Measurements from ENCODE around the gene CIB2.
A peak's percentile ranks its signal among the peaks of the same experiment; 100 is the strongest.

CIB2 gene

DNA sequence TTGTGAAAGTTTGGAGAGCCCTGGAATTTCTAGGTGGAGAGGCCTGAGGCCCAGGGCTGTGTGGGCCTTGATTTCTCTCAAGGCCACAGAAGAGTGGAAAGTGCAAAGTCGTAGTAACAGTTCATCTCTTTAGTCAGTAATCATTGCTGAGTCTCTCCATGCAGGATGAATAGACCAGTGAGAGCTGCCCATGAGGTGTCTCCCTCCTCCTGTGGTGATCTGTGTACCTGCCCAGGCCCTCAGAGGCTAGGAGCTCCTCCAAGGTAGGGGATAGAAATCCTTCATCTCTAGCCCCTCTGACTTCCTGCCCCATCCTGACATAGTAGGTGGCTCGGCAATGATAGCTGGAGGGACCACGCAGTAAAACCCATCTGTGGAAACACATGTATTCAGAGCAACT, 11.1 kb upstream of the CIB2 start:
- TF ChIP-seq, protein P1, sequence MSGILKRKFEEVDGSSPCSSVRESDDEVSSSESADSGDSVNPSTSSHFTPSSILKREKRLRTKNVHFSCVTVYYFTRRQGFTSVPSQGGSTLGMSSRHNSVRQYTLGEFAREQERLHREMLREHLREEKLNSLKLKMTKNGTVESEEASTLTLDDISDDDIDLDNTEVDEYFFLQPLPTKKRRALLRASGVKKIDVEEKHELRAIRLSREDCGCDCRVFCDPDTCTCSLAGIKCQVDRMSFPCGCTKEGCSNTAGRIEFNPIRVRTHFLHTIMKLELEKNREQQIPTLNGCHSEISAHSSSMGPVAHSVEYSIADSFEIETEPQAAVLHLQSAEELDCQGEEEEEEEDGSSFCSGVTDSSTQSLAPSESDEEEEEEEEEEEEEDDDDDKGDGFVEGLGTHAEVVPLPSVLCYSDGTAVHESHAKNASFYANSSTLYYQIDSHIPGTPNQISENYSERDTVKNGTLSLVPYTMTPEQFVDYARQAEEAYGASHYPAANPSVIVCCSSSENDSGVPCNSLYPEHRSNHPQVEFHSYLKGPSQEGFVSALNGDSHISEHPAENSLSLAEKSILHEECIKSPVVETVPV (CRISPR knock-in tag; IDR thresholded peaks at IDR 0.05), result no peak
- TF ChIP-seq ZFP30 (CRISPR knock-in tag; IDR thresholded peaks at IDR 0.05) (no peak), ZNF70 (CRISPR knock-in tag; IDR thresholded peaks at IDR 0.05) (no peak), ISL1 (CRISPR knock-in tag; IDR thresholded peaks at IDR 0.05) (no peak), TOX (CRISPR knock-in tag; IDR thresholded peaks at IDR 0.05; ENCODE audit: borderline replicate concordance) (no peak), TCF4 (CRISPR knock-in tag; IDR thresholded peaks at IDR 0.05; ENCODE audit: borderline replicate concordance) (no peak), SNAI2 (CRISPR knock-in tag; IDR thresholded peaks at IDR 0.05) (no peak)
- no peak for ATAC-seq

DNA sequence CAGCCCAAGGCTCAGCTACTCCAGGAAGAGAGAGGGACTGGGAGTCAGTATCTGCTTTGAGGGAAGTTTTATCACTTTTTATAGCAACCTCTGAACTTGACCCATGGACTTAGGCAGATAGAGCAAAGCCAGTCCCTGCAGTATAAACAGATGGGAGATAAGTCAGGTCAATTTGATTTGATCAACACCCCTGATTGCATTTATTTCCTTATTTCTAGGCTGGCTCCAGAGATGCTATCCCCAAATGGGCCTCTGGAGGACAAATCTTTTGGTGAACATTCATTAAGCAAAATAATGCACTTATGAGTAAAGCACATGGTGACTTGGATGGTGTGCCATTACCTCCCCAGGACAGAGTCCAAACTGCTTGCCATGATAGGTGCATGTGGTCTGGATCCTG, 9.0 kb upstream of the CIB2 start:
- ATAC-seq, result no peak
- TF ChIP-seq TCF4 (CRISPR knock-in tag; IDR thresholded peaks at IDR 0.05; ENCODE audit: borderline replicate concordance), result peak; percentile 32; the same call in 1 of the 2 replicates
- no peak for TF ChIP-seq ZNF8 (CRISPR knock-in tag; IDR thresholded peaks at IDR 0.05)

DNA sequence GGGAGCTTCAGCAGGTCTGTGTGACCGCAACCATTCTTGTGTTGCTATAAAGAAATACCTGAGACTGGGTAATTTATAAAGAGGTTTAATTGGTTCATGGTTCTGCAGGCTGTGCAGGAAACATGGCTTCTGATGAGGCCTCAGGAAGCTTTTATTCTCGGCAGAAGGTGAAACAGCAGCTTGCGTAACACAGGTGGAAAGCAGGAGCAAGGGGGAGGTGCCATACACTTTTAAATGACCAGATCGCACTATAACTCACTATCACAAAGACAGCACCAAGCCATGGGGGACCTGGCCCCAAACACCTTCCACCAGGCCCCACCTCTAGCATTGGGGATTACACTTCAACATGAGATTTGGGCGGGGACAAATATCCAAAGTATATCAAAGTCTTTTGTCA, 8.3 kb upstream of the CIB2 start:
- ATAC-seq, result no peak
- TF ChIP-seq GLIS3 (CRISPR knock-in tag; IDR thresholded peaks at IDR 0.05) (no peak), ISL1 (CRISPR knock-in tag; IDR thresholded peaks at IDR 0.05) (no peak), CSDC2 (CRISPR knock-in tag; IDR thresholded peaks at IDR 0.05) (no peak), TCF4 (CRISPR knock-in tag; IDR thresholded peaks at IDR 0.05; ENCODE audit: borderline replicate concordance) (no peak), TOX (CRISPR knock-in tag; IDR thresholded peaks at IDR 0.05; ENCODE audit: borderline replicate concordance) (no peak), ZC3H10 (CRISPR knock-in tag; IDR thresholded peaks at IDR 0.05) (no peak), ARNTL (CRISPR knock-in tag; IDR thresholded peaks at IDR 0.05; ENCODE audit: borderline replicate concordance, low read depth) (no peak), BACH2 (CRISPR knock-in tag; IDR thresholded peaks at IDR 0.05; ENCODE audit: borderline replicate concordance) (no peak), ZFP3 (CRISPR knock-in tag; IDR thresholded peaks at IDR 0.05) (no peak), ZFP30 (CRISPR knock-in tag; IDR thresholded peaks at IDR 0.05) (no peak), PPARA (CRISPR knock-in tag; IDR thresholded peaks at IDR 0.05; ENCODE audit: borderline replicate concordance) (no peak), ZNF8 (CRISPR knock-in tag; IDR thresholded peaks at IDR 0.05) (no peak), SNAI2 (CRISPR knock-in tag; IDR thresholded peaks at IDR 0.05) (no peak), ZNF565 (CRISPR knock-in tag; conservative IDR thresholded peaks at IDR 0.05; ENCODE audit: low read depth) (no peak)
- TF ChIP-seq, protein P1 (CRISPR knock-in tag; IDR thresholded peaks at IDR 0.05), result no peak
- TF ChIP-seq, protein P2, sequence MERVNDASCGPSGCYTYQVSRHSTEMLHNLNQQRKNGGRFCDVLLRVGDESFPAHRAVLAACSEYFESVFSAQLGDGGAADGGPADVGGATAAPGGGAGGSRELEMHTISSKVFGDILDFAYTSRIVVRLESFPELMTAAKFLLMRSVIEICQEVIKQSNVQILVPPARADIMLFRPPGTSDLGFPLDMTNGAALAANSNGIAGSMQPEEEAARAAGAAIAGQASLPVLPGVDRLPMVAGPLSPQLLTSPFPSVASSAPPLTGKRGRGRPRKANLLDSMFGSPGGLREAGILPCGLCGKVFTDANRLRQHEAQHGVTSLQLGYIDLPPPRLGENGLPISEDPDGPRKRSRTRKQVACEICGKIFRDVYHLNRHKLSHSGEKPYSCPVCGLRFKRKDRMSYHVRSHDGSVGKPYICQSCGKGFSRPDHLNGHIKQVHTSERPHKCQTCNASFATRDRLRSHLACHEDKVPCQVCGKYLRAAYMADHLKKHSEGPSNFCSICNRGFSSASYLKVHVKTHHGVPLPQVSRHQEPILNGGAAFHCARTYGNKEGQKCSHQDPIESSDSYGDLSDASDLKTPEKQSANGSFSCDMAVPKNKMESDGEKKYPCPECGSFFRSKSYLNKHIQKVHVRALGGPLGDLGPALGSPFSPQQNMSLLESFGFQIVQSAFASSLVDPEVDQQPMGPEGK (CRISPR knock-in tag; IDR thresholded peaks at IDR 0.05; ENCODE audit: borderline replicate concordance), result no peak
- TF ChIP-seq, protein P3, sequence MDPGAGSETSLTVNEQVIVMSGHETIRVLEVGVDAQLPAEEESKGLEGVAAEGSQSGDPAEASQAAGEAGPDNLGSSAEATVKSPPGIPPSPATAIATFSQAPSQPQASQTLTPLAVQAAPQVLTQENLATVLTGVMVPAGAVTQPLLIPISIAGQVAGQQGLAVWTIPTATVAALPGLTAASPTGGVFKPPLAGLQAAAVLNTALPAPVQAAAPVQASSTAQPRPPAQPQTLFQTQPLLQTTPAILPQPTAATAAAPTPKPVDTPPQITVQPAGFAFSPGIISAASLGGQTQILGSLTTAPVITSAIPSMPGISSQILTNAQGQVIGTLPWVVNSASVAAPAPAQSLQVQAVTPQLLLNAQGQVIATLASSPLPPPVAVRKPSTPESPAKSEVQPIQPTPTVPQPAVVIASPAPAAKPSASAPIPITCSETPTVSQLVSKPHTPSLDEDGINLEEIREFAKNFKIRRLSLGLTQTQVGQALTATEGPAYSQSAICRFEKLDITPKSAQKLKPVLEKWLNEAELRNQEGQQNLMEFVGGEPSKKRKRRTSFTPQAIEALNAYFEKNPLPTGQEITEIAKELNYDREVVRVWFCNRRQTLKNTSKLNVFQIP (CRISPR knock-in tag; IDR thresholded peaks at IDR 0.05; ENCODE audit: borderline replicate concordance, low read depth), result no peak
- TF ChIP-seq, protein P4, sequence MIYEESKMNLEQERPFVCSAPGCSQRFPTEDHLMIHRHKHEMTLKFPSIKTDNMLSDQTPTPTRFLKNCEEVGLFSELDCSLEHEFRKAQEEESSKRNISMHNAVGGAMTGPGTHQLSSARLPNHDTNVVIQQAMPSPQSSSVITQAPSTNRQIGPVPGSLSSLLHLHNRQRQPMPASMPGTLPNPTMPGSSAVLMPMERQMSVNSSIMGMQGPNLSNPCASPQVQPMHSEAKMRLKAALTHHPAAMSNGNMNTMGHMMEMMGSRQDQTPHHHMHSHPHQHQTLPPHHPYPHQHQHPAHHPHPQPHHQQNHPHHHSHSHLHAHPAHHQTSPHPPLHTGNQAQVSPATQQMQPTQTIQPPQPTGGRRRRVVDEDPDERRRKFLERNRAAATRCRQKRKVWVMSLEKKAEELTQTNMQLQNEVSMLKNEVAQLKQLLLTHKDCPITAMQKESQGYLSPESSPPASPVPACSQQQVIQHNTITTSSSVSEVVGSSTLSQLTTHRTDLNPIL (CRISPR knock-in tag; IDR thresholded peaks at IDR 0.05; ENCODE audit: low read depth), result no peak

DNA sequence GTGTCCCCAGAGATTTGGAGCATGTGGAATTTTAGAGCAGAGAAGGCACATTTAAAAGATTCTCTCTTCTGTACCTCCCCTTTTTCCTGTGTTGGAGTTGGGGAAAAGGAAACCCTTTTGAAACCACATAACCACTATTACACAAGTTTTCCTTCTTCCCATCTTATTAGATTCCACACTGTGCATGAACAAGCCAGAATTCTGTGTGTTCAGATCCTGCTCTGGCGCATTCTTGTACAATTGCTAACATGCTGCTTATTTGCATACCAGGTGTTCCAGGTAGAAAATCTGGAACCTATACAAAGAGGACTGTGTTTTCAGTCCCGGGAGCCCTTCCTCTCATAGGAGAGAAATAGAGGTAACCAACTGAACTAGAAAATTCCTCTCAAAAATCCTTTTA, 2.6 kb upstream of the CIB2 start:
- ATAC-seq, result no peak
- TF ChIP-seq ZFP30 (CRISPR knock-in tag; IDR thresholded peaks at IDR 0.05) (no peak), ESRRG (CRISPR knock-in tag; IDR thresholded peaks at IDR 0.05) (no peak), PPARA (CRISPR knock-in tag; IDR thresholded peaks at IDR 0.05; ENCODE audit: borderline replicate concordance) (no peak), ZNF8 (CRISPR knock-in tag; IDR thresholded peaks at IDR 0.05) (no peak), TCF4 (CRISPR knock-in tag; IDR thresholded peaks at IDR 0.05; ENCODE audit: borderline replicate concordance) (no peak), BACH2 (CRISPR knock-in tag; IDR thresholded peaks at IDR 0.05; ENCODE audit: borderline replicate concordance) (no peak), ZNF70 (CRISPR knock-in tag; IDR thresholded peaks at IDR 0.05) (no peak), ZC3H10 (CRISPR knock-in tag; IDR thresholded peaks at IDR 0.05) (no peak), ZNF565 (CRISPR knock-in tag; conservative IDR thresholded peaks at IDR 0.05; ENCODE audit: low read depth) (no peak), ISL1 (CRISPR knock-in tag; IDR thresholded peaks at IDR 0.05) (no peak)
- TF ChIP-seq, protein P1 (CRISPR knock-in tag; IDR thresholded peaks at IDR 0.05), result no peak
- TF ChIP-seq, protein P4 (CRISPR knock-in tag; IDR thresholded peaks at IDR 0.05; ENCODE audit: low read depth), result no peak
